ENCODE data around the gene SYNC. TPM values are rescaled to one million over a fixed set of nuclear protein-coding genes. Genes with fewer than 3 reads are reported as not detected.
"Not testable (repeated sequence)": the region's sequence is repeated elsewhere in the genome, so short reads cannot be mapped to it uniquely, and the experiment has no call there.

SYNC gene
- total RNA-seq, 4 donors from 2014 or later, result 111 to 201 (median 153) TPM

- Histone ChIP-seq H3K4me3 (no peak overlapping the region), H3K27me3 (no peaks in the 10 kb centered on the region), H3K4me1 (peaks cover 23 to 78% (median 70%) of the 10 kb centered on the region in 4 donors), H3K36me3 (peaks cover 0 to 78% (median 61%) of the 10 kb centered on the region in 4 donors), H3K27ac (replicated peaks in 1 of 4) (peak overlapping the region; percentile 75 to 98 (median 78)), H3K9me3 (no peaks in the 10 kb centered on the region)
- no peak for DNase-seq (ENCODE audit: extremely low spot score)
- peak; percentile 23 to 34 for TF ChIP-seq POLR2AphosphoS5 (IDR thresholded peaks at IDR 0.05)
- TF ChIP-seq EP300 (IDR thresholded peaks at IDR 0.05), result no peak
- no peak for TF ChIP-seq POLR2A (IDR thresholded peaks at IDR 0.05; ENCODE audit: low read depth)
- TF ChIP-seq CTCF (IDR thresholded peaks at IDR 0.05), result no peak
- intact Hi-C loops (cut with DNase I), result no loop called here
- WGBS, result 8% methylated on average over 2 of the region's 2 CpGs
Observed at GRCh38 chr1:32681509-32681908, 21.1 kb downstream of the SYNC start.

GRCh38 chr1:32680642-32681041 is 21.9 kb downstream of the SYNC start:
- intact Hi-C loops (cut with DNase I), result no loop called here
- no peak for DNase-seq (ENCODE audit: extremely low spot score)
- Histone ChIP-seq H3K27ac (replicated peaks in 1 of 4) (peak overlapping the region; percentile 75 to 98 (median 78)), H3K27me3 (no peaks in the 10 kb centered on the region), H3K36me3 (peaks cover 6 to 79% (median 60%) of the 10 kb centered on the region in 4 donors), H3K9me3 (no peaks in the 10 kb centered on the region), H3K4me3 (no peak overlapping the region), H3K4me1 (peaks cover 17 to 69% (median 62%) of the 10 kb centered on the region in 4 donors)
- WGBS, result 82% methylated on average over 1 of the region's 1 CpG
- TF ChIP-seq POLR2A (IDR thresholded peaks at IDR 0.05; ENCODE audit: low read depth) (no peak), POLR2AphosphoS5 (IDR thresholded peaks at IDR 0.05) (no peak), EP300 (IDR thresholded peaks at IDR 0.05) (no peak), CTCF (IDR thresholded peaks at IDR 0.05) (no peak)

- DNase-seq (ENCODE audit: extremely low spot score); H3K9me3 ChIP-seq; H3K4me3 ChIP-seq; intact Hi-C loops (cut with DNase I); H3K27me3 ChIP-seq: not testable (repeated sequence)
- WGBS, result 77% methylated on average over 4 of the region's 4 CpGs
- Histone ChIP-seq H3K4me1 (peaks cover 14 to 62% (median 56%) of the 10 kb centered on the region in 4 donors), H3K27ac (replicated peaks in 1 of 4) (peak overlapping the region in 2 of 4 donors; percentile 25 to 46), H3K36me3 (peaks cover 12 to 80% (median 61%) of the 10 kb centered on the region in 4 donors)
Observed at GRCh38 chr1:32679993-32680392, 22.6 kb downstream of the SYNC start.

GRCh38 chr1:32676945-32677344 is 25.6 kb downstream of the SYNC start:
- no peak overlapping the region for H3K4me3 ChIP-seq
- TF ChIP-seq POLR2A (IDR thresholded peaks at IDR 0.05; ENCODE audit: low read depth) (no peak), EP300 (IDR thresholded peaks at IDR 0.05) (no peak), POLR2AphosphoS5 (IDR thresholded peaks at IDR 0.05) (no peak), CTCF (IDR thresholded peaks at IDR 0.05) (no peak)
- H3K9me3 ChIP-seq, result no peaks in the 10 kb centered on the region
- 35% methylated on average over 3 of the region's 3 CpGs for whole genome bisulfite sequencing
- no peak for DNase-seq (ENCODE audit: extremely low spot score)
- intact Hi-C loops (cut with DNase I), result no loop called here
- H3K27ac ChIP-seq (replicated peaks in 1 of 4), result no peak overlapping the region
- no peaks in the 10 kb centered on the region for H3K27me3 ChIP-seq
- H3K36me3 ChIP-seq, result peaks cover 41 to 95% (median 76%) of the 10 kb centered on the region in 4 donors
- H3K4me1 ChIP-seq, result peaks cover 0 to 32% (median 26%) of the 10 kb centered on the region in 4 donors

- DNase-seq (ENCODE audit: extremely low spot score); H3K4me3 ChIP-seq; H3K27ac ChIP-seq (replicated peaks in 1 of 4); H3K9me3 ChIP-seq; intact Hi-C loops (cut with DNase I); H3K27me3 ChIP-seq: not testable (repeated sequence)
- H3K4me1 ChIP-seq, result peaks cover 0 to 21% (median 10%) of the 10 kb centered on the region in 4 donors
- H3K36me3 ChIP-seq, result peaks cover 63 to 97% (median 91%) of the 10 kb centered on the region in 4 donors
- 96% methylated on average over 5 of the region's 5 CpGs for WGBS
Observed at GRCh38 chr1:32668716-32669115, 33.9 kb downstream of the SYNC start.

Data from esophagus muscularis mucosa (tissue), 4 donors.